ENCODE data around the gene PPP2R2C. TPM values are rescaled to one million over a fixed set of nuclear protein-coding genes. Genes with fewer than 3 reads are reported as not detected.

Gene PPP2R2C
- total and polyA plus RNA-seq, 7 experiments from 2014 or later: not detected

DNA sequence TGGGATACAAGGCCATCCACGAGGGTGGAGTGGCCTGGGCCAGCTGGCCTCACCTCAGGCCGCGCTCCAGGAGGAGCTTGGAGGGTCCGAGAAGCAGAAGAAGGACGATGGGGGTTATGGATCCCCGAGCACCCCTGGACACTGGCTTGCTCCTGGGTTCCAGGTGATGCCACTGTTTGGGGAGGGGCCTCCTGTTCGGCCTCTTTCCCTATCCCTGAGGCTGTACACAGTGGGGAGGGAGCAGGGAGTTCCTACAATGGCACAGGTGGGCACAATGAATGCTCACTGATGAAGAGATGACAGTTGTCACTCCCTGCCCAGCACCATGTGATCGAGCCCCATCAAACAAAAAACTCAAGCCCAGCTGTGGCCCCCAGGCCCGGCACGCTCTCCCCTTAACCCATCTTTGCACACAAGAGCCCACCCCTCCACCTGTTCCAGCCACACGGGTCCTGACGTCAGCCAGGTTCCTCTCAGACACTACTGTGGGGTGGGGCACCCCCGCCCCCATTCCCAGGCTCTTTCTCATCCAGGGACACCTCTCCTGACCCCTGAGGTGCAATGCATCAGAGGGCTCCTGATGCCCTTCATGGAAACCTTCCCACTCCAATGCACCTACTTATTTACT is 132.5 kb downstream of the PPP2R2C start:
- ChIA-PET CTCF (interaction anchor here (1.9 kb wide), 1 partner anchor 13 kb away, joined by 4 read pairs; no protein-coding TSS in a partner anchor), POLR2A (no interaction called here)
- DNase-seq (no peak), ATAC-seq (no peak)
- Mint-ChIP-seq H3K36me3 (no peaks in the 10 kb centered on the region), H3K27ac (peak overlapping the region in 2 of 9 donors; percentile 18 to 36), H3K4me1 (peaks cover 4 to 22% (median 12%) of the 10 kb centered on the region in 7 donors), H3K27me3 (peaks cover 34 to 60% (median 50%) of the 10 kb centered on the region in 5 donors), H3K9me3 (peaks cover 0 to 5% (median 0%) of the 10 kb centered on the region in 11 donors), H3K4me3 (peak overlapping the region in 1 of 10 donors; percentile 29)
- H3K27ac ChIP-seq (ENCODE audit: low read depth, low read length): no peak overlapping the region
- no peaks in the 10 kb centered on the region for H3K9me3 ChIP-seq (ENCODE audit: control insufficient read depth in 2 of 3, low read length in 3 of 3)
- peaks cover 0 to 16% of the 10 kb centered on the region in 2 donors for H3K4me1 ChIP-seq (ENCODE audit: control insufficient read depth in 2 of 2, insufficient read depth in 2 of 2, low read length in 2 of 2)
- no peaks in the 10 kb centered on the region for H3K36me3 ChIP-seq (ENCODE audit: control insufficient read depth in 2 of 3, insufficient read depth in 3 of 3, low read length in 3 of 3)
- intact Hi-C loops (cut with micrococcal nuclease): loop anchor here in 1 of 2 donors (10.0 kb wide), 1 partner anchor 205 kb away; no protein-coding TSS in a partner anchor
- H3K4me3 ChIP-seq (ENCODE audit: low read length): no peak overlapping the region
- H3K27me3 ChIP-seq (ENCODE audit: control insufficient read depth in 2 of 2, insufficient read depth in 2 of 2, low read length in 2 of 2): no peaks in the 10 kb centered on the region

DNA sequence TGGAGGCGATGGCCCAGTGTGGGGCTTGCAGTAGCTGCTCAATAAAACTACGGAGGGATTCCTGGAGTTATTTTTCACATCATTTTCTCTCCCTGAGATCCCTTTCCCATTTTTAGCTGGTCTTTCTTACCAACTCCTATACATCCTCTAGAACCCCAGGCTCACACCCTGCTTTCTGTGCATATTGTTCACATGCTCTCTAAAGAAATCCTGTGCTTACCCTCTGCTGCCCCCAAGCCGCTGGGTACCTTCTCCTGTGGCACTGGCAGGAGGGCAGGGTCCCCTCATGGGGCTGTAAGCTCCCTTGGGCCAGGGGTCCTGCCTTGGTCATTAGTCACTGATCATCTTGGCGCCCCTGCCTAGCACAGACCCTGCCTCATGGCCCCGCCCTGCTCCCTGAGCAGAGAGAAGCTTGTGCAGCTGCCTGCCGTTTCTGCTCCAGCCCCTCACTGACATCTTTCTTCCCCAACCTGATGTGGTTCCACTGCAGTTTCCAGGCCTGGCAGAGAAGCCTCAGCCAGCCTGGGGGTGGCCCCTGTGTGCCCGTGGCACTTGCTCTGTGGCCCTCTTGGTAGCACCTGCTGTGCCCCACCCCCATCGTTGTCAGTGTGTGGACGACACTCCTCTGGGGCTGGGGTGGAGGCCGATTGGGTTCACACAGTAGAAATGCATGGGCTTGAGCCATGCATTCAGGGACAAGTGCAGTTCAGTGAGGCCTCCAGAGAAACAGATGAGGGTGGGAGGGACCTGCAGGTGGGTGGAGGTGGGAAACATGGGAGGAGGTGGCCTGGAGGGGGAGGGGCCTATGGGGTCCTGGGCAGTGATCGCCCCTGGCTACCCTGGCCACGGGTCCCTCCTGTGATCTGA is 133.2 kb downstream of the PPP2R2C start:
- peak overlapping the region in 2 of 10 donors; percentile 29 to 44 for H3K4me3 Mint-ChIP-seq

GRCh38 chr4:6338175-6338950 is 134.1 kb downstream of the PPP2R2C start:
- peak overlapping the region in 1 of 9 donors; percentile 63 for H3K27ac Mint-ChIP-seq
- DNase-seq (no peak), ATAC-seq (no peak)
- ChIA-PET CTCF (interaction anchor here (1.9 kb wide), 1 partner anchor 11 kb away, joined by 4 read pairs; no protein-coding TSS in a partner anchor), POLR2A (no interaction called here)
- Histone ChIP-seq H3K27ac (ENCODE audit: low read depth, low read length) (no peak overlapping the region), H3K4me1 (ENCODE audit: control insufficient read depth in 2 of 2, insufficient read depth in 2 of 2, low read length in 2 of 2) (peaks cover 0 to 16% of the 10 kb centered on the region in 2 donors), H3K27me3 (ENCODE audit: control insufficient read depth in 2 of 2, insufficient read depth in 2 of 2, low read length in 2 of 2) (no peaks in the 10 kb centered on the region), H3K9me3 (ENCODE audit: control insufficient read depth in 2 of 3, low read length in 3 of 3) (peaks cover 0 to 7% (median 0%) of the 10 kb centered on the region in 3 experiments), H3K4me3 (ENCODE audit: low read length) (no peak overlapping the region), H3K36me3 (ENCODE audit: control insufficient read depth in 2 of 3, insufficient read depth in 3 of 3, low read length in 3 of 3) (no peaks in the 10 kb centered on the region)
- peaks cover 4 to 22% (median 12%) of the 10 kb centered on the region in 7 donors for H3K4me1 Mint-ChIP-seq
- H3K9me3 Mint-ChIP-seq: peaks cover 0 to 19% (median 0%) of the 10 kb centered on the region in 11 donors
- peak overlapping the region in 2 of 10 donors; percentile 45 to 76 for H3K4me3 Mint-ChIP-seq
- intact Hi-C loops (cut with micrococcal nuclease): loop anchor here in 1 of 2 donors (10.0 kb wide), 1 partner anchor 206 kb away; no protein-coding TSS in a partner anchor
- no peaks in the 10 kb centered on the region for H3K36me3 Mint-ChIP-seq
- H3K27me3 Mint-ChIP-seq: peaks cover 41 to 67% (median 50%) of the 10 kb centered on the region in 5 donors

More for the DNA sequence above, 133.2 kb downstream of the PPP2R2C start:
- ATAC-seq: no peak
- Mint-ChIP-seq H3K4me1 (peaks cover 4 to 22% (median 12%) of the 10 kb centered on the region in 7 donors), H3K36me3 (no peaks in the 10 kb centered on the region), H3K9me3 (peaks cover 0 to 11% (median 0%) of the 10 kb centered on the region in 11 donors), H3K27me3 (peaks cover 37 to 64% (median 46%) of the 10 kb centered on the region in 5 donors), H3K27ac (no peak overlapping the region)
- no peak for DNase-seq
- H3K9me3 ChIP-seq (ENCODE audit: control insufficient read depth in 2 of 3, low read length in 3 of 3): peaks cover 0 to 3% (median 0%) of the 10 kb centered on the region in 3 experiments
- no peak overlapping the region for H3K4me3 ChIP-seq (ENCODE audit: low read length)
- ChIA-PET CTCF (interaction anchor here (1.9 kb wide), 1 partner anchor 12 kb away, joined by 4 read pairs; no protein-coding TSS in a partner anchor), POLR2A (no interaction called here)
- no peak overlapping the region for H3K27ac ChIP-seq (ENCODE audit: low read depth, low read length)
- H3K27me3 ChIP-seq (ENCODE audit: control insufficient read depth in 2 of 2, insufficient read depth in 2 of 2, low read length in 2 of 2): no peaks in the 10 kb centered on the region
- intact Hi-C loops (cut with micrococcal nuclease): loop anchor here in 1 of 2 donors (10.0 kb wide), 1 partner anchor 206 kb away; no protein-coding TSS in a partner anchor
- no peaks in the 10 kb centered on the region for H3K36me3 ChIP-seq (ENCODE audit: control insufficient read depth in 2 of 3, insufficient read depth in 3 of 3, low read length in 3 of 3)
- peaks cover 0 to 16% of the 10 kb centered on the region in 2 donors for H3K4me1 ChIP-seq (ENCODE audit: control insufficient read depth in 2 of 2, insufficient read depth in 2 of 2, low read length in 2 of 2)

DNA sequence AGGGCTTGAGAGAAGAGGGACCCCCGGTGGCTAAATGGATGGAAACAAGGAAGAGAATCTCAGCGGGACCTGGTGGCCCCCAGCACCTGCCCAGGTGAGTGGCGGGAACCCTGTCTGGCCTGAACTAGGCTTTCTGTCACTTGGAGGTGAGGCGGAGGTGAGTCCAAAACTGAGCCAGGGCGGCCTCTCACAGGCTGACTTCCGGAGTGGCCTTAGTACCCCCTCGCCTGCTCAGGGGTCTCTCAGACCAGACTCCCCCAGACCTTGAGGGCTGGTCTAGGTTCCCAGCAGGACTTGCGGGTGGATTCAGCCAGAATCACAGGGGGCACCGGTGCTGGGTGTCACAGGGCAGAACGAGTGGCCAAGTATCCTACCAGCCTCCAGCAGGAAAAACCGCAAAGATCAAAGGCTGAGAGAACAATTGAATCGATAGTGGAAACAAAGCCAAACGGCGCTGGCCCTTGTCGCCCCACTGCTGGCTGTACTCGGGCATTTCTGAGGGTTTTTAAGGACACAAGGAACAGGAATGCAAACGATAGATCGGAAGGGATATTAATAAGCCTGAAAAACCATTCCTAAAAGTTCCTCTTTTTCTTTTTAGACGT is 135.0 kb downstream of the PPP2R2C start:
- no peaks in the 10 kb centered on the region for H3K36me3 ChIP-seq (ENCODE audit: control insufficient read depth in 2 of 3, insufficient read depth in 3 of 3, low read length in 3 of 3)
- CTCF ChIA-PET: no interaction called here
- ATAC-seq (no peak), DNase-seq (no peak)
- H3K27me3 ChIP-seq (ENCODE audit: control insufficient read depth in 2 of 2, insufficient read depth in 2 of 2, low read length in 2 of 2): no peaks in the 10 kb centered on the region
- peaks cover 49 to 68% (median 50%) of the 10 kb centered on the region in 5 donors for H3K27me3 Mint-ChIP-seq
- peaks cover 0 to 7% (median 0%) of the 10 kb centered on the region in 3 experiments for H3K9me3 ChIP-seq (ENCODE audit: control insufficient read depth in 2 of 3, low read length in 3 of 3)
- peaks cover 0 to 21% (median 0%) of the 10 kb centered on the region in 11 donors for H3K9me3 Mint-ChIP-seq
- H3K4me3 Mint-ChIP-seq: peak overlapping the region in 2 of 10 donors; percentile 45 to 76
- no peak overlapping the region for H3K27ac ChIP-seq (ENCODE audit: low read depth, low read length)
- POLR2A ChIA-PET: no interaction called here
- H3K4me1 ChIP-seq (ENCODE audit: control insufficient read depth in 2 of 2, insufficient read depth in 2 of 2, low read length in 2 of 2): peaks cover 0 to 16% of the 10 kb centered on the region in 2 donors
- peaks cover 4 to 22% (median 12%) of the 10 kb centered on the region in 7 donors for H3K4me1 Mint-ChIP-seq
- intact Hi-C loops (cut with micrococcal nuclease): loop anchor here in 1 of 2 donors (10.0 kb wide), 1 partner anchor 207 kb away; no protein-coding TSS in a partner anchor
- H3K27ac Mint-ChIP-seq: peak overlapping the region in 1 of 9 donors; percentile 71
- no peaks in the 10 kb centered on the region for H3K36me3 Mint-ChIP-seq
- no peak overlapping the region for H3K4me3 ChIP-seq (ENCODE audit: low read length)

GRCh38 chr4:6336166-6336565 is 136.2 kb downstream of the PPP2R2C start:
- Mint-ChIP-seq H3K4me1 (peaks cover 4 to 22% (median 12%) of the 10 kb centered on the region in 7 donors), H3K36me3 (no peaks in the 10 kb centered on the region), H3K9me3 (peaks cover 0 to 29% (median 0%) of the 10 kb centered on the region in 11 donors), H3K27me3 (peaks cover 44 to 62% (median 51%) of the 10 kb centered on the region in 5 donors), H3K27ac (no peak overlapping the region), H3K4me3 (no peak overlapping the region)
- peaks cover 0 to 16% of the 10 kb centered on the region in 2 donors for H3K4me1 ChIP-seq (ENCODE audit: control insufficient read depth in 2 of 2, insufficient read depth in 2 of 2, low read length in 2 of 2)
- no peak overlapping the region for H3K4me3 ChIP-seq (ENCODE audit: low read length)
- no peak for DNase-seq
- ChIA-PET CTCF (no interaction called here), POLR2A (no interaction called here)
- H3K9me3 ChIP-seq (ENCODE audit: control insufficient read depth in 2 of 3, low read length in 3 of 3): peaks cover 0 to 11% (median 0%) of the 10 kb centered on the region in 3 experiments
- H3K36me3 ChIP-seq (ENCODE audit: control insufficient read depth in 2 of 3, insufficient read depth in 3 of 3, low read length in 3 of 3): no peaks in the 10 kb centered on the region
- no peaks in the 10 kb centered on the region for H3K27me3 ChIP-seq (ENCODE audit: control insufficient read depth in 2 of 2, insufficient read depth in 2 of 2, low read length in 2 of 2)
- intact Hi-C loops (cut with micrococcal nuclease): loop anchor here in 1 of 2 donors (10.0 kb wide), 1 partner anchor 209 kb away; no protein-coding TSS in a partner anchor
- ATAC-seq: no peak
- H3K27ac ChIP-seq (ENCODE audit: low read depth, low read length): no peak overlapping the region
